H1 (cell line): ENCODE measurements around the gene STAT5A. TPM values are rescaled to one million over a fixed set of nuclear protein-coding genes. Genes with fewer than 3 reads are reported as not detected.

ENCODE experiments used
- CTCF ChIA-PET: fragments of 300-600 bp; sonication (Branson Sonifier 250); formaldehyde crosslinking; loops from one replicate; lab custom pipeline; 2021; ENCODE audit not compliant: partially characterized antibody; lab: Charles Lee
- POLR2A ChIA-PET: fragments of 300-600 bp; sonication (Branson Sonifier 250); formaldehyde crosslinking; loops from one replicate; lab custom pipeline; 2021; ENCODE audit warnings: inconsistent platforms; ENCODE audit not compliant: partially characterized antibody; lab: Charles Lee
- DNase-seq, 2 experiments: peaks; one replicate each; pipeline versions ENCODE4 v3.0.0 to v3.0.0-alpha.2; 2010 to 2022; ENCODE audit warnings: low spot score in 2 of 2, low read depth in 1 of 2, mixed read lengths in 1 of 2
- FAIRE-seq: peaks from 2 replicates; lab custom pipeline; 2011; peaks lifted over from hg19 to GRCh38; lab: Jason Lieb, UNC
- H2AFZ ChIP-seq: 2 replicates; pipeline ENCODE4 v1.8.1; 2012; ENCODE audit warnings: low read length, inconsistent platforms
- H2AK5ac ChIP-seq: 2 replicates; pipeline ENCODE4 v1.6.1; 2013; ENCODE audit warnings: low read depth, low read length
- H2BK120ac ChIP-seq: replicated peaks from 2 replicates; pipeline ENCODE3; 2013; ENCODE audit warnings: low read depth, low read length, inconsistent platforms
- H2BK12ac ChIP-seq: 2 replicates; pipeline ENCODE4 v1.6.1; 2013; ENCODE audit warnings: low read depth, low read length
- H2BK15ac ChIP-seq: 2 replicates; pipeline ENCODE4 v1.6.1; 2013; ENCODE audit warnings: low read length
- H2BK20ac ChIP-seq: 2 replicates; pipeline ENCODE4 v1.6.1; 2013; ENCODE audit warnings: low read length
- H2BK5ac ChIP-seq: 2 replicates; pipeline ENCODE4 v1.6.1; 2013; ENCODE audit warnings: low read depth, low read length
- H3K14ac ChIP-seq: 2 replicates; pipeline ENCODE4 v1.6.1; 2013; ENCODE audit warnings: inconsistent platforms; ENCODE audit not compliant: insufficient read length
- H3K18ac ChIP-seq: 2 replicates; pipeline ENCODE4 v1.6.1; 2013; ENCODE audit warnings: low read length; ENCODE audit errors: extremely low read depth
- H3K23ac ChIP-seq: 2 replicates; pipeline ENCODE4 v1.6.1; 2013; ENCODE audit warnings: inconsistent platforms; ENCODE audit not compliant: insufficient read length
- H3K23me2 ChIP-seq: 2 replicates; pipeline ENCODE4 v1.6.1; 2013; ENCODE audit warnings: low read depth, low read length
- H3K27ac ChIP-seq: 2 replicates; pipeline ENCODE4 v1.6.1; 2011; ENCODE audit warnings: low read depth, low read length, inconsistent platforms
- H3K27me3 ChIP-seq, 4 experiments: replicated peaks in 1 of 4; 1 replicate in 1 of 4; 2 replicates in 3 of 4; pipeline versions ENCODE4 v1.6.1 to v1.8.1; 2011 to 2013; ENCODE audit warnings: low read length in 3 of 4, mild to moderate bottlenecking in 3 of 4, inconsistent platforms in 2 of 4, mixed read lengths in 2 of 4, moderate library complexity in 1 of 4; ENCODE audit not compliant: control insufficient read depth in 3 of 4, insufficient read depth in 3 of 4; ENCODE audit errors: extremely low read depth in 1 of 4
- H3K36me3 ChIP-seq, 4 experiments: 2 replicates each; pipeline versions ENCODE4 v1.6.1 to v1.8.1; 2011 to 2013; ENCODE audit warnings: mild to moderate bottlenecking in 4 of 4, low read length in 3 of 4, moderate library complexity in 2 of 4, control low read depth in 1 of 4, inconsistent platforms in 1 of 4; ENCODE audit not compliant: insufficient read depth in 4 of 4, control insufficient read depth in 2 of 4
- H3K4ac ChIP-seq: replicated peaks from 2 replicates; pipeline ENCODE3; 2013; ENCODE audit warnings: low read length, low read depth, mixed read lengths, inconsistent platforms; ENCODE audit not compliant: insufficient read length
- H3K4me1 ChIP-seq, 4 experiments: replicated peaks in 1 of 4; 1 replicate in 1 of 4; 2 replicates in 3 of 4; pipeline versions ENCODE4 v1.6.1 to v1.8.1; 2011 to 2013; ENCODE audit warnings: low read length in 3 of 4, inconsistent platforms in 2 of 4, mixed read lengths in 1 of 4; ENCODE audit not compliant: insufficient read depth in 4 of 4, control insufficient read depth in 3 of 4
- H3K4me2 ChIP-seq, 2 experiments: 2 replicates each; pipeline versions ENCODE4 v1.6.1 to v1.8.1; 2011 to 2013; ENCODE audit warnings: low read depth in 2 of 2, low read length in 2 of 2, control low read depth in 1 of 2, inconsistent platforms in 1 of 2, mild to moderate bottlenecking in 1 of 2; ENCODE audit not compliant: insufficient read depth in 1 of 2
- H3K4me3 ChIP-seq, 4 experiments: fragments of 200-600, 300-600 bp in 1 of 4; sonication (generic), shearing (Covaris generic), sonication (Bioruptor Twin) in 1 of 4; 2 replicates each; pipeline versions ENCODE4 v1.5.1 to v1.8.1; 2011 to 2016; ENCODE audit warnings: low read length in 4 of 4, low read depth in 3 of 4, control low read depth in 2 of 4, inconsistent platforms in 2 of 4, mild to moderate bottlenecking in 2 of 4, mixed read lengths in 1 of 4, moderate library complexity in 1 of 4; ENCODE audit not compliant: insufficient read depth in 2 of 4; ENCODE audit errors: extremely low read depth in 1 of 4
- H3K56ac ChIP-seq: replicated peaks from 2 replicates; pipeline ENCODE3; 2013; ENCODE audit warnings: low read depth, mild to moderate bottlenecking, mixed read lengths, low read length, inconsistent platforms; ENCODE audit not compliant: insufficient read length
- H3K79me1 ChIP-seq: 2 replicates; pipeline ENCODE4 v1.6.1; 2013; ENCODE audit warnings: low read depth, low read length, control low read depth
- H3K79me2 ChIP-seq, 2 experiments: 2 replicates each; pipeline versions ENCODE4 v1.6.1 to v1.8.1; 2012 to 2013; ENCODE audit warnings: low read length in 2 of 2, mild to moderate bottlenecking in 2 of 2, inconsistent platforms in 1 of 2; ENCODE audit not compliant: insufficient read depth in 2 of 2, control insufficient read depth in 1 of 2
- H3K9ac ChIP-seq, 4 experiments: replicated peaks in 1 of 4; 1 replicate in 1 of 4; 2 replicates in 3 of 4; pipeline versions ENCODE4 v1.6.1 to v1.8.1; 2011 to 2013; ENCODE audit warnings: low read depth in 3 of 4, low read length in 3 of 4, control low read depth in 2 of 4, mild to moderate bottlenecking in 2 of 4, moderate library complexity in 2 of 4, inconsistent platforms in 1 of 4; ENCODE audit errors: extremely low read depth in 1 of 4
- H3K9me3 ChIP-seq, 2 experiments: 2 replicates each; pipeline versions ENCODE4 v1.6.1 to v1.8.1; 2012 to 2013; ENCODE audit warnings: mild to moderate bottlenecking in 2 of 2, moderate library complexity in 2 of 2, control low read depth in 1 of 2, inconsistent platforms in 1 of 2, low read depth in 1 of 2, low read length in 1 of 2, mixed read lengths in 1 of 2; ENCODE audit not compliant: insufficient read depth in 2 of 2
- H4K20me1 ChIP-seq, 2 experiments: replicated peaks in 1 of 2; 2 replicates each; pipeline versions ENCODE3 to v1.8.1; 2011 to 2013; ENCODE audit warnings: inconsistent platforms in 2 of 2, low read length in 2 of 2, mild to moderate bottlenecking in 1 of 2; ENCODE audit not compliant: insufficient read depth in 2 of 2, control insufficient read depth in 1 of 2
- H4K5ac ChIP-seq: 2 replicates; pipeline ENCODE4 v1.6.1; 2013; ENCODE audit warnings: low read length, low read depth, mixed read lengths, inconsistent platforms; ENCODE audit not compliant: insufficient read length
- H4K8ac ChIP-seq: 2 replicates; pipeline ENCODE4 v1.8.0; 2013; ENCODE audit warnings: mild to moderate bottlenecking, moderate library complexity, low read length, inconsistent platforms; ENCODE audit not compliant: insufficient read depth; ENCODE audit errors: extremely low read depth
- H4K91ac ChIP-seq: replicated peaks from 2 replicates; pipeline ENCODE3; 2013; ENCODE audit warnings: low read length, mixed read lengths, inconsistent platforms; ENCODE audit not compliant: insufficient read length
- CEBPB ChIP-seq: IDR thresholded peaks from 2 replicates; pipeline ENCODE4 v1.6.1; 2012; ENCODE audit warnings: low read depth, low read length
- CTBP2 ChIP-seq: IDR thresholded peaks from 2 replicates; pipeline ENCODE4 v1.7.0; 2011; ENCODE audit warnings: borderline replicate concordance, mild to moderate bottlenecking, moderate library complexity, mixed read lengths, low read length; ENCODE audit not compliant: insufficient read depth, insufficient read length
- KDM1A ChIP-seq: fragments of 200-600, 300-600 bp; sonication (generic); IDR thresholded peaks from 2 replicates; pipeline ENCODE4 v1.7.1; 2016; ENCODE audit warnings: mild to moderate bottlenecking, low read length, borderline replicate concordance
- NANOG ChIP-seq: IDR thresholded peaks from 2 replicates; pipeline ENCODE4 v1.6.1; 2011; ENCODE audit warnings: low read length, low read depth, mild to moderate bottlenecking, inconsistent platforms; ENCODE audit not compliant: insufficient read depth, poor library complexity, severe bottlenecking
- RNF2 ChIP-seq: fragments of 200-900, 300-1000 bp; sonication (generic); IDR thresholded peaks from 2 replicates; pipeline ENCODE4 v1.7.1; 2016; ENCODE audit warnings: borderline replicate concordance, low read depth, mild to moderate bottlenecking, antibody characterized with exemption, low read length; ENCODE audit not compliant: poor library complexity, severe bottlenecking; ENCODE audit errors: missing control alignments
- RXRA ChIP-seq: IDR thresholded peaks from 2 replicates; pipeline ENCODE4 v1.6.1; 2011; ENCODE audit warnings: low read depth, mild to moderate bottlenecking, low read length, moderate library complexity; ENCODE audit not compliant: insufficient read depth
- SIN3A ChIP-seq, 2 experiments: IDR thresholded peaks in 1 of 2; conservative IDR thresholded peaks in 1 of 2; 2 replicates each; pipeline ENCODE4 v1.6.1; 2011 to 2012; ENCODE audit warnings: low read length in 2 of 2, improper control_type of control experiment in 1 of 2, low read depth in 1 of 2, mild to moderate bottlenecking in 1 of 2
- SP1 ChIP-seq: IDR thresholded peaks from 2 replicates; pipeline ENCODE4 v1.6.1; 2011; ENCODE audit warnings: low read depth, low read length
- TAF1 ChIP-seq: IDR thresholded peaks from 2 replicates; pipeline ENCODE4 v1.6.1; 2011; ENCODE audit warnings: mild to moderate bottlenecking, low read depth, low read length
- WGBS, 2 experiments: shearing (Covaris generic) in 1 of 2; methylation state at CpG; one replicate each; pipeline versions ENCODE4 v1.1.6 to v1.1.7; 2013 to 2015; ENCODE audit warnings: low lambda C conversion rate in 2 of 2, mixed read lengths in 2 of 2, inconsistent platforms in 1 of 2, low coverage in 1 of 2, missing lambda C conversion rate in 1 of 2; ENCODE audit not compliant: insufficient replicate concordance in 2 of 2, insufficient coverage in 1 of 2, insufficient read length in 1 of 2; ENCODE audit errors: extremely low coverage in 1 of 2, missing lambda C conversion rate in 1 of 2; 5-methylcytosine and 5-hydroxymethylcytosine counted together
- polyA plus RNA-seq, 7 experiments: library from polyadenylated mRNA; depleted of rRNA in 3 of 7; stranded (reverse) in 5 of 7; unstranded in 2 of 7; fragments of >200 nt in 5 of 7; fragments of 200-250 nt in 2 of 7; gene quantifications; 1 replicate in 5 of 7; 2 replicates in 1 of 7; 4 replicates in 1 of 7; pipeline versions ENCODE4 v1.2.1 to v1.2.3, GENCODE V29; 2011 to 2013; ENCODE audit warnings: missing spikeins in 2 of 7, mixed read lengths in 2 of 7
- total RNA-seq: library from RNA; stranded (reverse); fragmentation: NEBNext Ultra II Directional; extraction: Animal tissue kit (Norgen Biotek cat#: 25700); gene quantifications from 2 replicates; pipeline ENCODE4 v1.2.1, GENCODE V29; 2021
- TF ChIP-seq, protein P1 (sequence below): IDR thresholded peaks from 2 replicates; pipeline ENCODE4 v1.6.1; 2011; ENCODE audit warnings: low read length, improper control_type of control experiment
- TF ChIP-seq, protein P2 (sequence below): IDR thresholded peaks from 2 replicates; pipeline ENCODE4 v1.6.1; 2011; ENCODE audit warnings: low read depth, mild to moderate bottlenecking, low read length; ENCODE audit not compliant: insufficient read depth

STAT5A gene
- total and polyA plus RNA-seq, 2 of the 8 experiments (the other 6 are each of a cell fraction or from before 2014, with no cell fraction given) = 4.2 to 5.4 TPM

DNA sequence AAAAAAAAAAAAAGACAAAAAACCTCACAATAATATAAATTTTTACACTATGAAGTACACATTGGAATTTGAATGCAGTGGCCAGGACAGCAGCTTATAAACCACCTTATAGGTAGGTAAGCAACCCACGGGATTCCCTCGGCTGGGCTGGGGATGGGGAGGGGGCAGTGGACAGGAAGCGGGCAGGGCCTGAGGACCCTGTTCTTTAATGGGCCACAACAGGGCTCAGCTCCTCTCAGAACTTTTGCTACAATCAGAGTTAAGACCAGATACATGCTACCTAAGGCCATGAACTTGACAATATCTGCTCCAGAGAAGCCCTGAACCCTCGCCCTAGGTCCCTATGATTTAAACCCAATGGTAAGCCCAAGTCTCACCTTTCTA is 25.1 kb downstream of the STAT5A start:
- Histone ChIP-seq H3K4me1 (peaks cover 5 to 20% (median 8%) of the 10 kb centered on the region in 4 experiments; a peak in 6 of 7 replicates), H3K56ac (no peak overlapping the region), H3K4me2 (no peak overlapping the region), H2BK12ac (peak overlapping the region; percentile 9; the same call in 1 of the 2 replicates), H3K27ac (no peak overlapping the region), H2BK120ac (no peak overlapping the region), H3K23me2 (no peaks in the 10 kb centered on the region), H4K91ac (no peak overlapping the region), H4K8ac (no peak overlapping the region), H3K4me3 (no peak overlapping the region), H2BK15ac (no peak overlapping the region), H3K27me3 (no peaks in the 10 kb centered on the region), H3K9ac (no peak overlapping the region; a peak in 1 of 7 replicates), H2BK5ac (no peak overlapping the region), H3K79me2 (no peaks in the 10 kb centered on the region), H3K9me3 (no peaks in the 10 kb centered on the region), H4K5ac (no peak overlapping the region), H3K18ac (no peak overlapping the region), H3K79me1 (no peaks in the 10 kb centered on the region; the same call in 1 of the 2 replicates), H3K36me3 (peaks cover 4 to 28% (median 24%) of the 10 kb centered on the region in 4 experiments; a peak in 6 of 8 replicates), H3K14ac (no peak overlapping the region), H4K20me1 (peaks cover 0 to 3% of the 10 kb centered on the region in 2 experiments), H3K23ac (no peak overlapping the region), H2AK5ac (no peak overlapping the region), H3K4ac (no peak overlapping the region), H2AFZ (no peak overlapping the region), H2BK20ac (no peak overlapping the region)
- DNase-seq (no peak), FAIRE-seq (no peak)
- 77% methylated on average over 4 of the region's 4 CpGs; no CpG with 5 or more reads in 1 of the 2 experiments for WGBS, 2 experiments
- ChIA-PET POLR2A (interaction anchor here (0.5 to 4.5 kb wide), 6 partner anchors 15 to 672 kb away, joined by 3 to 23 read pairs (median 4); partner anchors contain the start of gene STAT5B), CTCF (interaction anchor here (0.7 to 24.6 kb wide), 17 partner anchors 9 to 293 kb away, joined by 3 to 542 read pairs (median 4); partner anchors contain the start of genes CAVIN1 and NKIRAS2)
- TF ChIP-seq RXRA = no peak
- TF ChIP-seq SIN3A (conservative IDR thresholded peaks at IDR 0.05 in 1 of 2, IDR thresholded peaks at IDR 0.05 in 1 of 2; ENCODE audit: low read depth in 1 of 2, low read length in 2 of 2) = no peak
- no peak for TF ChIP-seq CEBPB
- TF ChIP-seq, protein P1, sequence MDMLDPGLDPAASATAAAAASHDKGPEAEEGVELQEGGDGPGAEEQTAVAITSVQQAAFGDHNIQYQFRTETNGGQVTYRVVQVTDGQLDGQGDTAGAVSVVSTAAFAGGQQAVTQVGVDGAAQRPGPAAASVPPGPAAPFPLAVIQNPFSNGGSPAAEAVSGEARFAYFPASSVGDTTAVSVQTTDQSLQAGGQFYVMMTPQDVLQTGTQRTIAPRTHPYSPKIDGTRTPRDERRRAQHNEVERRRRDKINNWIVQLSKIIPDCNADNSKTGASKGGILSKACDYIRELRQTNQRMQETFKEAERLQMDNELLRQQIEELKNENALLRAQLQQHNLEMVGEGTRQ = no peak
- TF ChIP-seq NANOG = no peak
- no peak for TF ChIP-seq RNF2
- no peak for TF ChIP-seq SP1
- no peak for TF ChIP-seq TAF1
- TF ChIP-seq CTBP2 = no peak
- no peak for TF ChIP-seq KDM1A
- TF ChIP-seq, protein P2, sequence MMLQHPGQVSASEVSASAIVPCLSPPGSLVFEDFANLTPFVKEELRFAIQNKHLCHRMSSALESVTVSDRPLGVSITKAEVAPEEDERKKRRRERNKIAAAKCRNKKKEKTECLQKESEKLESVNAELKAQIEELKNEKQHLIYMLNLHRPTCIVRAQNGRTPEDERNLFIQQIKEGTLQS = no peak
